ENCODE data around the gene ZNF438.

The ZNF438 gene

DNA sequence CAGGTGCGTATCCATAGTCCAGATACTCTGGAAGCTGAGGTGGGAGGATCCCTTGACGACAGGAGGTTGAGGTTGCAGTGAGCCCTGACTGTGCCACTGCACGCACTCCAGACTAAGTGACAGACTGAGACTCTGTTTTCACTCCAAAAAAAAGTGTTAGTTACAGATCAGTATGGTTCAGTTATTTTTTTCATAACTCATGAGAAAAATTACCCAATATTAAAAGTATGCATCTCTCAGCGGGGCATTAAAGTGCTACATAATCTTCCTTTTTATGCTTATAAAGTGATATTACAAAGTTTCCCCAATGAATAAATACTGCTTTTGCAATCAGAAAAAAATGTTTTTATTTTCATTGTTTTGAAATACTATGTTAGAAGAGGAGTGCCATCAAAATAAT is 147.9 kb downstream of the ZNF438 start (continued):
- TF ChIP-seq, protein P1, sequence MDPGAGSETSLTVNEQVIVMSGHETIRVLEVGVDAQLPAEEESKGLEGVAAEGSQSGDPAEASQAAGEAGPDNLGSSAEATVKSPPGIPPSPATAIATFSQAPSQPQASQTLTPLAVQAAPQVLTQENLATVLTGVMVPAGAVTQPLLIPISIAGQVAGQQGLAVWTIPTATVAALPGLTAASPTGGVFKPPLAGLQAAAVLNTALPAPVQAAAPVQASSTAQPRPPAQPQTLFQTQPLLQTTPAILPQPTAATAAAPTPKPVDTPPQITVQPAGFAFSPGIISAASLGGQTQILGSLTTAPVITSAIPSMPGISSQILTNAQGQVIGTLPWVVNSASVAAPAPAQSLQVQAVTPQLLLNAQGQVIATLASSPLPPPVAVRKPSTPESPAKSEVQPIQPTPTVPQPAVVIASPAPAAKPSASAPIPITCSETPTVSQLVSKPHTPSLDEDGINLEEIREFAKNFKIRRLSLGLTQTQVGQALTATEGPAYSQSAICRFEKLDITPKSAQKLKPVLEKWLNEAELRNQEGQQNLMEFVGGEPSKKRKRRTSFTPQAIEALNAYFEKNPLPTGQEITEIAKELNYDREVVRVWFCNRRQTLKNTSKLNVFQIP (CRISPR knock-in tag; IDR thresholded peaks at IDR 0.05; ENCODE audit: borderline replicate concordance, low read depth): no peak
- no peak for TF ChIP-seq RARB (CRISPR knock-in tag; IDR thresholded peaks at IDR 0.05)
- no peak for TF ChIP-seq ISL1 (CRISPR knock-in tag; IDR thresholded peaks at IDR 0.05)
- TF ChIP-seq, protein P2, sequence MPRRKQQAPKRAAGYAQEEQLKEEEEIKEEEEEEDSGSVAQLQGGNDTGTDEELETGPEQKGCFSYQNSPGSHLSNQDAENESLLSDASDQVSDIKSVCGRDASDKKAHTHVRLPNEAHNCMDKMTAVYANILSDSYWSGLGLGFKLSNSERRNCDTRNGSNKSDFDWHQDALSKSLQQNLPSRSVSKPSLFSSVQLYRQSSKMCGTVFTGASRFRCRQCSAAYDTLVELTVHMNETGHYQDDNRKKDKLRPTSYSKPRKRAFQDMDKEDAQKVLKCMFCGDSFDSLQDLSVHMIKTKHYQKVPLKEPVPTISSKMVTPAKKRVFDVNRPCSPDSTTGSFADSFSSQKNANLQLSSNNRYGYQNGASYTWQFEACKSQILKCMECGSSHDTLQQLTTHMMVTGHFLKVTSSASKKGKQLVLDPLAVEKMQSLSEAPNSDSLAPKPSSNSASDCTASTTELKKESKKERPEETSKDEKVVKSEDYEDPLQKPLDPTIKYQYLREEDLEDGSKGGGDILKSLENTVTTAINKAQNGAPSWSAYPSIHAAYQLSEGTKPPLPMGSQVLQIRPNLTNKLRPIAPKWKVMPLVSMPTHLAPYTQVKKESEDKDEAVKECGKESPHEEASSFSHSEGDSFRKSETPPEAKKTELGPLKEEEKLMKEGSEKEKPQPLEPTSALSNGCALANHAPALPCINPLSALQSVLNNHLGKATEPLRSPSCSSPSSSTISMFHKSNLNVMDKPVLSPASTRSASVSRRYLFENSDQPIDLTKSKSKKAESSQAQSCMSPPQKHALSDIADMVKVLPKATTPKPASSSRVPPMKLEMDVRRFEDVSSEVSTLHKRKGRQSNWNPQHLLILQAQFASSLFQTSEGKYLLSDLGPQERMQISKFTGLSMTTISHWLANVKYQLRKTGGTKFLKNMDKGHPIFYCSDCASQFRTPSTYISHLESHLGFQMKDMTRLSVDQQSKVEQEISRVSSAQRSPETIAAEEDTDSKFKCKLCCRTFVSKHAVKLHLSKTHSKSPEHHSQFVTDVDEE (CRISPR knock-in tag; IDR thresholded peaks at IDR 0.05): no peak

DNA sequence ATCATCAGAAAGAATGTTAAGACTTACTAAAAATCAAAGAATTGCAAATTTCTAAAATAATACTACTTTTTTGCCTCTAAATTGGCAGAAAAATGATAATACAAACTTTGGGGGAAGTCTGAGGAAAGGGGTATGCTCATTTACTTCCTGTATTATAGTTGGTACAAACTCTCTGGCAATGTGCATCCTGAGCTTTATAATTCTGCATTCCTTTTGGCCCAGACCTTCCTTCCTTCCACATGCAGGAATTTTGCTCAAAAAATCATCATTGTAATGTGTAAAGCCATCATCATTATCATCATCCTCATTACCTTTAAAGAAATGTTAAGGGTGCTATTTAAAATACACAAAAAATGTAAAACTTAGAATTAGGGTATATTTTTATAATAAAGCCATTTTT is 148.5 kb downstream of the ZNF438 start:
- TF ChIP-seq GLIS3 (CRISPR knock-in tag; IDR thresholded peaks at IDR 0.05): no peak
- no peak for TF ChIP-seq SNAI2 (CRISPR knock-in tag; IDR thresholded peaks at IDR 0.05)
- TF ChIP-seq ESRRG (CRISPR knock-in tag; IDR thresholded peaks at IDR 0.05): no peak
- TF ChIP-seq PPARA (CRISPR knock-in tag; IDR thresholded peaks at IDR 0.05; ENCODE audit: borderline replicate concordance): no peak
- no peak for TF ChIP-seq ISL1 (CRISPR knock-in tag; IDR thresholded peaks at IDR 0.05)
- TF ChIP-seq CSDC2 (CRISPR knock-in tag; IDR thresholded peaks at IDR 0.05): no peak
- TF ChIP-seq ARNTL (CRISPR knock-in tag; IDR thresholded peaks at IDR 0.05; ENCODE audit: borderline replicate concordance, low read depth): no peak
- TF ChIP-seq, protein P3, sequence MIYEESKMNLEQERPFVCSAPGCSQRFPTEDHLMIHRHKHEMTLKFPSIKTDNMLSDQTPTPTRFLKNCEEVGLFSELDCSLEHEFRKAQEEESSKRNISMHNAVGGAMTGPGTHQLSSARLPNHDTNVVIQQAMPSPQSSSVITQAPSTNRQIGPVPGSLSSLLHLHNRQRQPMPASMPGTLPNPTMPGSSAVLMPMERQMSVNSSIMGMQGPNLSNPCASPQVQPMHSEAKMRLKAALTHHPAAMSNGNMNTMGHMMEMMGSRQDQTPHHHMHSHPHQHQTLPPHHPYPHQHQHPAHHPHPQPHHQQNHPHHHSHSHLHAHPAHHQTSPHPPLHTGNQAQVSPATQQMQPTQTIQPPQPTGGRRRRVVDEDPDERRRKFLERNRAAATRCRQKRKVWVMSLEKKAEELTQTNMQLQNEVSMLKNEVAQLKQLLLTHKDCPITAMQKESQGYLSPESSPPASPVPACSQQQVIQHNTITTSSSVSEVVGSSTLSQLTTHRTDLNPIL (CRISPR knock-in tag; IDR thresholded peaks at IDR 0.05; ENCODE audit: low read depth): no peak
- TF ChIP-seq, protein P4, sequence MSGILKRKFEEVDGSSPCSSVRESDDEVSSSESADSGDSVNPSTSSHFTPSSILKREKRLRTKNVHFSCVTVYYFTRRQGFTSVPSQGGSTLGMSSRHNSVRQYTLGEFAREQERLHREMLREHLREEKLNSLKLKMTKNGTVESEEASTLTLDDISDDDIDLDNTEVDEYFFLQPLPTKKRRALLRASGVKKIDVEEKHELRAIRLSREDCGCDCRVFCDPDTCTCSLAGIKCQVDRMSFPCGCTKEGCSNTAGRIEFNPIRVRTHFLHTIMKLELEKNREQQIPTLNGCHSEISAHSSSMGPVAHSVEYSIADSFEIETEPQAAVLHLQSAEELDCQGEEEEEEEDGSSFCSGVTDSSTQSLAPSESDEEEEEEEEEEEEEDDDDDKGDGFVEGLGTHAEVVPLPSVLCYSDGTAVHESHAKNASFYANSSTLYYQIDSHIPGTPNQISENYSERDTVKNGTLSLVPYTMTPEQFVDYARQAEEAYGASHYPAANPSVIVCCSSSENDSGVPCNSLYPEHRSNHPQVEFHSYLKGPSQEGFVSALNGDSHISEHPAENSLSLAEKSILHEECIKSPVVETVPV (CRISPR knock-in tag; IDR thresholded peaks at IDR 0.05): no peak
- TF ChIP-seq OSR1 (CRISPR knock-in tag; IDR thresholded peaks at IDR 0.05): no peak
- no peak for TF ChIP-seq BACH2 (CRISPR knock-in tag; IDR thresholded peaks at IDR 0.05; ENCODE audit: borderline replicate concordance)
- TF ChIP-seq, protein P1 (CRISPR knock-in tag; IDR thresholded peaks at IDR 0.05; ENCODE audit: borderline replicate concordance, low read depth): no peak
- TF ChIP-seq ZNF8 (CRISPR knock-in tag; IDR thresholded peaks at IDR 0.05): no peak
- no peak for TF ChIP-seq ZNF70 (CRISPR knock-in tag; IDR thresholded peaks at IDR 0.05)
- no peak for TF ChIP-seq ZNF565 (CRISPR knock-in tag; conservative IDR thresholded peaks at IDR 0.05; ENCODE audit: low read depth)
- TF ChIP-seq TCF4 (CRISPR knock-in tag; IDR thresholded peaks at IDR 0.05; ENCODE audit: borderline replicate concordance): no peak
- TF ChIP-seq TOX (CRISPR knock-in tag; IDR thresholded peaks at IDR 0.05; ENCODE audit: borderline replicate concordance): no peak
- TF ChIP-seq, protein P2 (CRISPR knock-in tag; IDR thresholded peaks at IDR 0.05): no peak
- no peak for ATAC-seq

Data from SK-N-SH treated with all-trans-retinoic acid at 6 μM for 48 hours (cell line).